ENCODE measurements around the gene TMEM86A. TPM values are rescaled to one million over a fixed set of nuclear protein-coding genes. Genes with fewer than 3 reads are reported as not detected.

TMEM86A gene
- total RNA-seq, 1 experiment from 2014 or later: 0.09 TPM

GRCh38 chr11:18704698-18705097, 6.1 kb downstream of the TMEM86A start:
- BruUV-seq (replicated peaks): no TSS peak
- Histone ChIP-seq H3K27ac (ENCODE audit: low read depth, low read length, poor library complexity, severe bottlenecking) (no peak overlapping the region), H3K4me3 (ENCODE audit: low read depth, low read length, poor library complexity, severe bottlenecking) (no peak overlapping the region), H3K36me3 (ENCODE audit: insufficient read depth, low read length, poor library complexity, severe bottlenecking) (no peaks in the 10 kb centered on the region), H3K27me3 (replicated peaks; ENCODE audit: insufficient read depth, low read depth, low read length, poor library complexity) (peaks cover 7% of the 10 kb centered on the region), H3K9me3 (ENCODE audit: low read depth, low read length, poor library complexity, severe bottlenecking) (no peaks in the 10 kb centered on the region), H3K4me1 (ENCODE audit: insufficient read depth, low read length, poor library complexity, severe bottlenecking) (no peaks in the 10 kb centered on the region)
- intact Hi-C loops (cut with micrococcal nuclease; ENCODE audit: unreplicated experiment): no loop called here
- CTCF ChIA-PET: no interaction called here
- POLR2A ChIA-PET (ENCODE audit: low non-redundant PET): no interaction called here
- no peak for DNase-seq (ENCODE audit: low spot score)
- TF ChIP-seq EZH2 (IDR thresholded peaks at IDR 0.05; ENCODE audit: borderline replicate concordance, low read depth, low read length, poor library complexity, severe bottlenecking): no peak
- no peak for TF ChIP-seq CTCF (conservative IDR thresholded peaks at IDR 0.05; ENCODE audit: low read depth, low read length)

GRCh38 chr11:18705651-18706281, 7.2 kb downstream of the TMEM86A start:
- Histone ChIP-seq H3K4me3 (ENCODE audit: low read depth, low read length, poor library complexity, severe bottlenecking) (peak overlapping the region; percentile 39), H3K36me3 (ENCODE audit: insufficient read depth, low read length, poor library complexity, severe bottlenecking) (no peaks in the 10 kb centered on the region), H3K27me3 (replicated peaks; ENCODE audit: insufficient read depth, low read depth, low read length, poor library complexity) (peaks cover 7% of the 10 kb centered on the region), H3K9me3 (ENCODE audit: low read depth, low read length, poor library complexity, severe bottlenecking) (no peaks in the 10 kb centered on the region), H3K4me1 (ENCODE audit: insufficient read depth, low read length, poor library complexity, severe bottlenecking) (no peaks in the 10 kb centered on the region), H3K27ac (ENCODE audit: low read depth, low read length, poor library complexity, severe bottlenecking) (no peak overlapping the region)
- ChIA-PET POLR2A (ENCODE audit: low non-redundant PET) (no interaction called here), CTCF (interaction anchor here (1.4 kb wide), 1 partner anchor 16 kb away, joined by 4 read pairs; no protein-coding TSS in a partner anchor)
- DNase-seq (ENCODE audit: low spot score): no peak
- intact Hi-C loops (cut with micrococcal nuclease; ENCODE audit: unreplicated experiment): no loop called here
- BruUV-seq (replicated peaks): no TSS peak
- TF ChIP-seq EZH2 (IDR thresholded peaks at IDR 0.05; ENCODE audit: borderline replicate concordance, low read depth, low read length, poor library complexity, severe bottlenecking) (no peak), CTCF (conservative IDR thresholded peaks at IDR 0.05; ENCODE audit: low read depth, low read length) (no peak)

- no TSS peak for BruUV-seq (replicated peaks)
- POLR2A ChIA-PET (ENCODE audit: low non-redundant PET): no interaction called here
Measured at GRCh38 chr11:18706330-18707243, 8.0 kb downstream of the TMEM86A start.

More at GRCh38 chr11:18706330-18707243, 8.0 kb downstream of the TMEM86A start:
- DNase-seq (ENCODE audit: low spot score): peak; percentile 42
- Histone ChIP-seq H3K4me3 (ENCODE audit: low read depth, low read length, poor library complexity, severe bottlenecking) (peak overlapping the region; percentile 39), H3K4me1 (ENCODE audit: insufficient read depth, low read length, poor library complexity, severe bottlenecking) (no peaks in the 10 kb centered on the region), H3K27ac (ENCODE audit: low read depth, low read length, poor library complexity, severe bottlenecking) (no peak overlapping the region), H3K36me3 (ENCODE audit: insufficient read depth, low read length, poor library complexity, severe bottlenecking) (no peaks in the 10 kb centered on the region), H3K27me3 (replicated peaks; ENCODE audit: insufficient read depth, low read depth, low read length, poor library complexity) (peaks cover 7% of the 10 kb centered on the region), H3K9me3 (ENCODE audit: low read depth, low read length, poor library complexity, severe bottlenecking) (no peaks in the 10 kb centered on the region)
- TF ChIP-seq EZH2 (IDR thresholded peaks at IDR 0.05; ENCODE audit: borderline replicate concordance, low read depth, low read length, poor library complexity, severe bottlenecking): no peak
- no peak for TF ChIP-seq CTCF (conservative IDR thresholded peaks at IDR 0.05; ENCODE audit: low read depth, low read length)
- intact Hi-C loops (cut with micrococcal nuclease; ENCODE audit: unreplicated experiment): no loop called here
- CTCF ChIA-PET: interaction anchor here (1.4 kb wide), 1 partner anchor 15 kb away, joined by 4 read pairs; no protein-coding TSS in a partner anchor

All from A673 (cell line).